Keratinocyte (primary cell): Measurements from ENCODE around the gene MYCL.

Source experiments
- CTCF ChIP-seq, 3 experiments: IDR thresholded peaks in 1 of 3; conservative IDR thresholded peaks in 1 of 3; optimal IDR thresholded peaks in 1 of 3; 2 replicates in 2 of 3; 3 replicates in 1 of 3; pipeline versions ENCODE3 to v1.5.1; 2011; ENCODE audit warnings: low read length in 3 of 3, mild to moderate bottlenecking in 3 of 3, moderate library complexity in 2 of 3, control low read depth in 1 of 3, inconsistent platforms in 1 of 3; ENCODE audit not compliant: insufficient read depth in 2 of 3; ENCODE audit errors: extremely low read depth in 1 of 3
- EZH2 ChIP-seq: IDR thresholded peaks from one replicate; pipeline ENCODE4 v1.6.1; 2012; ENCODE audit warnings: inconsistent platforms, mild to moderate bottlenecking, low read length, moderate library complexity

GRCh38 chr1:39861003-39861402 is 40.7 kb downstream of the MYCL start:
- TF ChIP-seq CTCF (optimal IDR thresholded peaks at IDR 0.05 in 1 of 3, IDR thresholded peaks at IDR 0.05 in 1 of 3, conservative IDR thresholded peaks at IDR 0.05 in 1 of 3; ENCODE audit: extremely low read depth in 1 of 3, insufficient read depth in 2 of 3, low read length in 3 of 3) = no peak
- no peak for TF ChIP-seq EZH2
